HG03159 (cell line): Measurements from ENCODE around the gene TMED9.
"Not testable (repeated sequence)": the region's sequence is repeated elsewhere in the genome, so short reads cannot be mapped to it uniquely, and the experiment has no call there.

Source experiments
- ATAC-seq: cut with Tn5 transposase; IDR thresholded peaks from one replicate; pipeline ENCODE4 v1.9.1; 2021; ENCODE audit warnings: mild to moderate bottlenecking, moderate library complexity; ENCODE audit not compliant: unreplicated experiment

Gene TMED9

GRCh38 chr5:177605078-177605477, 13.1 kb downstream of the TMED9 start:
- no peak for ATAC-seq

DNA sequence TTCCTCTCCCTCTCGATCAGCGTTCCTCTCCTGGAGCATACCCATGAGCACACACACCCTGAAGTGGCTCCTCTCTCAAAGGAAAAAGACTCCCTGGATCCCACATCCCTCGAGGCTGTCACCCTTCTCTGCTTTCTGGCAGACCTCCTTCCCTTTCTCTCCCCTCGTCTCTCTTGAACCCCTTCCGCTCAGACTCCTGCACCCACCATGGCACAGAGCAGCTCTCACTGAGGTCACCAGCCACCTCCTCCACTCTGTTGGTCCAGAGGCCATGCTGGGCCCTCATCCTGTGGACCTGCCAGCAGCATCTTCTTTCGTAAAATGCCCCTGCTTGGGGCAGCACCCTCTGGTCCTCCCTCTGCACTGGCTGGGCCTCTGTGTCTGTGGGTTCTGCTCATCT, 13.7 kb downstream of the TMED9 start:
- ATAC-seq: no peak

- no peak for ATAC-seq
Measured at GRCh38 chr5:177606071-177607051, 14.4 kb downstream of the TMED9 start.

- ATAC-seq: no peak
Measured at GRCh38 chr5:177607115-177607451, 15.1 kb downstream of the TMED9 start.

DNA sequence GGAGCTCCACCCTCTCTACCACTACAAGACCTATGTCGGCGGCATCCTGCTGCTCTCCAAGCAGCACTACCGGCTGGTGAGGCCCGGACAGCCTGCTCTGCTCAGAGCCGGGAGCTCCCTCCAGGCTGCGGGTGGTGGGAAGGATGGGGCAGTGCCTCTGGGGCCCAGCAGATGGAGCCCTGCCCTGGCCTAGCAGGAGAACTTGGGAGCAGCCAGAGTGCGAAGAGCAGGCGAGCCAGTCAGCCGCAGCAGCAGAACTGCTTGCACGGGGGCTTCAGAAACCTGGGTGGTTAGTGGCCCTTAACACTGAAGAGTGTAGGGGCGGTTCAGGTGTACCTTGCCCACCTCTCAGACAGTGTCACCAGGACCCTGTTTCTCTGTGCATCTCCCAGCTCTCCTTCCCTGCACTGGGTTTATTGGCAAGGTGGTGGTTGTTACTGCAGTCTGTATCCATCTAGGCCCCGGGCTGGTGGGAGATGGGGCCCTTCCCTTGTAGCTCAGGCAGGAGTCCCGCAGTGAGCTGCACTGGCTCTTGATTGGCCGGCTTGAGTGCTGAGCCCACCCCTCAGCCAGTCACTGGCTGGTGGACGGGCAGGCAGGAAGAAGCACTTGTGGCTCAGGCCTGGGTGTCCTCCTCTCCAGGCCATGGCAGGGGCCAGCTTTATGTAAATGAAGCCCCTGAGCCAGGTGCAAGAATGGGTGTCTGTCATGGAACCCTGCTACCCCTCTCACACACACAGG, 15.6 kb downstream of the TMED9 start:
- ATAC-seq: peak; percentile 61

- ATAC-seq: no peak
Measured at GRCh38 chr5:177608243-177609075, 16.5 kb downstream of the TMED9 start.

DNA sequence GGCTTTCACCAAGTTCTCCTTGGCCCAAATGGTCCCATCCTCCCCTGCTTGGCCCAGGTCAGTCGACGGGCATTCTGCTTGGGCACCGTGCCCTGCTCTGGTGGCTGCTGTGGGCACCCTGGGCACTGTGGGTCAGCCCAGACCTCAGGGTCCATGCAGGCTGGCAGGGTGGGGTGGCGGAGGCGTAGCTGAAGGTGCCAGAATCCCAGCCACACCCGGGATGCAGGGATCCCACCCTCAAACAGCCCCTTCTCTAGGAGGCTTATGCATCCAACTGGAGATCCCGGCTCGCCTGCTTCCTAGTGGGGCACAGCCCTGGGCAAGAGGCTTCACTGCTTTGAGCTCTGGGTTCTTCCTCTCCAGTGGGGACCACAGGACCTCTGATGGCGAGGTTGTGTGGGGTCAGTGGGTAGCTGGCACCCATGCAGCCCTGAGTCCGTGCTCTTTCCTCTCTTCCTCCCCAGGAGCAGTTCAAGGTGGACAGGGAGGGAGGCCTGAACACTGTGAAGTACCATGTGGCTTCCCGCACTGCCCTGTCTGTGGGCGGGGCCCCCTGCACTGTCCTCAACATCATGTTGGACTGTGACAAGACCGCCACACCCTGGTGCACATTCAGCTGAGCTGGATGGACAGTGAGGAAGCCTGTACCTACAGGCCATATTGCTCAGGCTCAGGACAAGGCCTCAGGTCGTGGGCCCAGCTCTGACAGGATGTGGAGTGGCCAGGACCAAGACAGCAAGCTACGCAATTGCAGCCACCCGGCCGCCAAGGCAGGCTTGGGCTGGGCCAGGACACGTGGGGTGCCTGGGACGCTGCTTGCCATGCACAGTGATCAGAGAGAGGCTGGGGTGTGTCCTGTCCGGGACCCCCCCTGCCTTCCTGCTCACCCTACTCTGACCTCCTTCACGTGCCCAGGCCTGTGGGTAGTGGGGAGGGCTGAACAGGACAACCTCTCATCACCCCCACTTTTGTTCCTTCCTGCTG, 17.4 kb downstream of the TMED9 start:
- ATAC-seq: no peak

GRCh38 chr5:177610131-177610769, 18.2 kb downstream of the TMED9 start:
- ATAC-seq: no peak

DNA sequence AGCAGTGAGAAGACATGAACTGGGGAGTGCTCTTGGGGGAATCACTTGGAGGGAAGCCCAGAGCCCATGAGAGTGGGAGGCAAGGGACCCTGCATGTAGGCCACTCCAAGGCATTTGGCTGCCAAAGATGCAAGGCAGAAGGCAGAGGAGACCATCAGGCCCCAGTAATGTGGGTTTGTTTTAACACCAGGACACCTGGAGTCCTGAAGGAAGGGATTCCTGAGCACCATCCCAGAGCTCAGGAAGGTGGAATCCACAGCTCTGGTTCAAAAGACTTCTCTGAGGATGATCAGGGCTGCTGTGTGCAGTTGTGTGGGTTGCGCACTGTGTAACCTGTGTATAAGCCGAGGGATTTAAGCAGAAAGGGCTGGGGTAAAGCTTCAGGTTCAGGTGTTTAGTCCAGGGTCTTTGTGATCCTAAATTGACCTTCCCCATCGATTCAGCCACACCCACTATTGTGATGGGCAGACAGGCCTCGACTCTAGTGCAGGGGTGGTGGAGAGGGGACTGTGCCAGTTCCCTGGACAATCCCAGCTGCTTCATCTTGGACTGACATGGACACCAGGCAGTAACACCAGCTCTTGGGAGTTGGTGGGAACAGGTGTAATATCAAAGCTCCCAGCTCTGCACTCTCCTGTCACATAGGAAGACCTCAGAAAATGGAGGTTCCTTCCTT, 18.9 kb downstream of the TMED9 start:
- no peak for ATAC-seq

DNA sequence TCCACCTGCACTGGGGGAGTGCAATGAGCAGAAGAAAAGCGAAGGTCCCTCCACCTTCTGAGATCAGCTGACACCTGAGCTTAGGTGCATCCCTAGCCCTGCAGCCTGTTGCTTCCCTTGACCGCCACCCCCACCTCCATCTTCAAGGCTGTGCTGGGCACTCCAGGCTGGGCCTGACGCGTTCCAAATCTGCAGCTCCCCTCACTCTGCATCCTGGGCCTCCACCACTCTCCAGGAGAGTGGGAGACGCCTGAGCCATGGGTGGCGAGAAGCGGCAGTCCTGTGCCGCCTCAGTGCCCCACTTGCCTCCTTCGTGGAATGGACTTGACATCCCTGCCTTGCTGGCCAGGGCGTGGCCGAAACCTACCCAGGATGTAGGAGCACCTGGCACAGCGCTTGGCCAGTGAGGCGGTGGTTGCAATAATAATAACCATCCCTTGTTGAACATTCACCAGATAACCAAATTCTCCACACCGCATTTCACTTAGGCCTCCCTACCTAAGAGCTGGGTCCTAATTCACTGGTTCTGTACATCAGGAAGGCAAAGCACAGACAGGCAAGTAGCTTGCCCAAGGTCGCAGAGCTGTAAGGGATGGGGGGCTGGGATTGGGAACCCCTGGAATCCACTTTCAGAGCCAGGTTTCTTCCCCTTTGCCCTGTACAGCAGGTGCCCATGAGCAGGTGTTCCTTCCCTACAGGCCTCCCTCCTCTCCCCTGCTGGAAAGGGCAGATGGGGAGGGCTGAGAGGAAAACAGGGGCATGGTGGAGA, 19.6 kb downstream of the TMED9 start:
- no peak for ATAC-seq

DNA sequence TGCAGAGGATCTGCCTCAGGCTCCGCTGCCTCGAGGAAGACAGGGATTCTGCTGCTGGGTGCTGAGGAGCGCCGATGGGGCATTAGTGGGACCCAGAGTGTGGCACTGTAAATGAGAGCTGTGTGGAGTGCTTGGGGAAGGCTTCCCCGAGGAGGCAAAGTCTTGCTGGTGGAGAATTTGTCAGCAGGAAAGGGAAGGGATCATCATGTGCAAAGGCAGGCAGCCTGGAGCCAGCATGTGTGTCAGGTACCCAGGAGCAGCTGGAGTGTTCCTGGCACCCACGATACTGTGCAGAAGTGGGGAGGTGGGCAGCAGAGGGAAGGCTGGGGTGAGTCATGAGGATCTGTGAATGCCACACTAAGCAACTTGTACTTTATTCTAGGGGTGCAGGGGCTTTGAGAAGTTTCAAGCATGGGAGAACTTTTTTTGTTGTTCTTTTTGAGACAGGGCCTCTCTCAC, 20.2 kb downstream of the TMED9 start:
- no peak for ATAC-seq

DNA sequence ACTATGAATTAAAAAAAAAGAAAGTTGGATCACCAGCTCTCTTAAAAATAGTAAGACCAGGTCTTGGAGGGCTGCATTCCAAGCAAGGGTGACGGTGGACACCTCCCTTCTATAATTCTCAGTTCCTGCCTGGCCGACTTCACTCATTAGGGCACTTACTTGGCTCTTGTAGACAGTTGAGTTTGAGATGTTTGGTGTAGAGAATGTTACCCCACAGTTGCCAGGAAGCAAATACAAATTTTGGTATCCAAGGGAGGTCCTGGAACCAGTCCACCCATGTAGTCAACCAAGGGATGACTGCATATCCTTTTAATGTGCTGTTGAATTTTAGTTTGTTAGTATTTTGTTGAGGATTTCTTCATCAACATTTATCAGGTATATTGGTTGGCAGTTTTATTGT, 28.6 kb downstream of the TMED9 start:
- ATAC-seq: no peak

- ATAC-seq: not testable (repeated sequence)
Measured at GRCh38 chr5:177624172-177624571, 32.2 kb downstream of the TMED9 start.

GRCh38 chr5:177630186-177630585, 38.2 kb downstream of the TMED9 start:
- ATAC-seq: not testable (repeated sequence)

DNA sequence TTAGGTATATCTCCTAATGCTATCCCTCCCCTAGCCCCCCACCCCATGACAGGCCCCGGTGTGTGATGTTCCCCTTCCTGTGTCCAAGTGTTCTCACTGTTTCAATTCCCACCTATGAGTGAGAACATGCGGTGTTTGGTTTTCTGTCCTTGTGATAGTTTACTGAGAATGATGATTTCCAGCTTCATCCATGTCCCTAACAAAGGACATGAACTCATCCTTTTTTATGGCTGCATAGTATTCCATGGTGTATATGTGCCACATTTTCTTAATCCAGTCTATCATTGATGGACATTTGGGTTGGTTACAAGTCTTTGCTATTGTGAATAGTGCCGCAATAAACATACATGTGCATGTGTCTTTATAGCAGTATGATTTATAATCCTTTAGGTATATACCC, 42.9 kb downstream of the TMED9 start:
- not testable (repeated sequence) for ATAC-seq

DNA sequence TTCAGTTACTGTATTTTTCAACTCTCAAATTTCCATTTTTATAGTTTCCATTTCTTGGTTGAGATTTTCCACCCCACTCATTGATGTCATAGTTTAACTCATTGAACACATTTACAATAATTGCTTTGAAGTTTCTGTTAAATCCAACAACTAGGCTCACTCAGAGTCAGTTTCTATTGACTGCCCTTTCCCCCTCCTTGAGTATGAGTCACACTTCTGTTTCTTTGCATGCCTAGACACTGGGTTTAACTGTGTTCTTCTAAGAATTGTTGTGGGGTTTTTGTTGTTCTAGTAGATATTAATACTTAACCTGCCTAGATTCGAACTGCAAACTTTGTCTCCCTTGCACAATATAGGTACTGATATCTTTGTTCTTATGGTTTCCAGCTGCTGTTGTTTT, 53.5 kb downstream of the TMED9 start:
- not testable (repeated sequence) for ATAC-seq
